Endothelial cell of umbilical vein (primary cell): ENCODE data around the gene CACNA1E. TPM values are rescaled to one million over a fixed set of nuclear protein-coding genes. Genes with fewer than 3 reads are reported as not detected.

Experiments
- BruUV-seq: library from RNA; stranded (reverse); fragments of 400-500 nt; replicated peaks from 2 replicates; lab custom pipeline; 2021; lab: Mats Ljungman, UMichigan
- CTCF ChIA-PET: fragments of 300-600, 350-600 bp; sonication (Branson Sonifier 250); formaldehyde crosslinking; loops from one replicate; lab custom pipeline; 2021; ENCODE audit warnings: antibody characterized with exemption, inconsistent platforms; lab: Charles Lee
- POLR2A ChIA-PET: fragments of 300-600, 350-600 bp; sonication (Branson Sonifier 250); formaldehyde crosslinking; loops from one replicate; lab custom pipeline; 2021; ENCODE audit warnings: antibody characterized with exemption, inconsistent platforms; lab: Charles Lee
- DNase-seq: peaks from one replicate; pipeline ENCODE4 v3.0.0-alpha.2; 2011; ENCODE audit warnings: low read depth, low spot score
- FAIRE-seq: peaks from 2 replicates; lab custom pipeline; 2011; peaks lifted over from hg19 to GRCh38; lab: Jason Lieb, UNC
- H2AFZ ChIP-seq: 2 replicates; pipeline ENCODE4 v1.6.0; 2012; ENCODE audit warnings: low read depth, low read length, control low read depth, inconsistent platforms
- H3K27ac ChIP-seq: 2 replicates; pipeline ENCODE4 v1.5.1; 2011; ENCODE audit warnings: low read depth, mild to moderate bottlenecking, control low read depth, low read length, moderate library complexity; ENCODE audit not compliant: insufficient read depth
- H3K27me3 ChIP-seq, 2 experiments: 2 replicates each; pipeline versions ENCODE4 v1.6.0 to v1.6.1; 2011; ENCODE audit warnings: low read length in 2 of 2, mixed read lengths in 1 of 2; ENCODE audit not compliant: control insufficient read depth in 2 of 2, insufficient read depth in 2 of 2
- H3K36me3 ChIP-seq, 2 experiments: 2 replicates in 1 of 2; 3 replicates in 1 of 2; pipeline ENCODE4 v1.5.1; 2011; ENCODE audit warnings: low read length in 2 of 2, mild to moderate bottlenecking in 1 of 2, moderate library complexity in 1 of 2; ENCODE audit not compliant: control insufficient read depth in 2 of 2, insufficient read depth in 2 of 2; ENCODE audit errors: extremely low read depth in 1 of 2
- H3K4me1 ChIP-seq: 3 replicates; pipeline ENCODE4 v1.5.1; 2011; ENCODE audit warnings: mild to moderate bottlenecking, low read length; ENCODE audit not compliant: control insufficient read depth, insufficient read depth; ENCODE audit errors: extremely low read depth
- H3K4me2 ChIP-seq: 2 replicates; pipeline ENCODE4 v1.6.1; 2011; ENCODE audit warnings: low read length, control low read depth, mixed read lengths; ENCODE audit not compliant: insufficient read depth
- H3K4me3 ChIP-seq, 3 experiments: fragments of 200-600 bp in 1 of 3; sonication (generic), shearing (Covaris generic) in 1 of 3; replicated peaks in 1 of 3; 2 replicates each; pipeline ENCODE4 v1.5.1; 2011 to 2016; ENCODE audit warnings: control low read depth in 3 of 3, low read length in 3 of 3, mild to moderate bottlenecking in 2 of 3, inconsistent platforms in 1 of 3, low read depth in 1 of 3, moderate library complexity in 1 of 3; ENCODE audit not compliant: insufficient read depth in 1 of 3
- H3K79me2 ChIP-seq: 2 replicates; pipeline ENCODE4 v1.6.0; 2012; ENCODE audit warnings: low read length, inconsistent platforms; ENCODE audit not compliant: control insufficient read depth, insufficient read depth
- H3K9ac ChIP-seq: replicated peaks from 2 replicates; pipeline ENCODE3; 2011; ENCODE audit warnings: low read length, control low read depth; ENCODE audit not compliant: insufficient read depth; ENCODE audit errors: extremely low read depth
- H3K9me1 ChIP-seq: replicated peaks from 3 replicates; pipeline ENCODE4 v1.6.0; 2011; ENCODE audit warnings: mild to moderate bottlenecking, low read length; ENCODE audit not compliant: control insufficient read depth, insufficient read depth; ENCODE audit errors: extremely low read depth
- H3K9me3 ChIP-seq: replicated peaks from 2 replicates; pipeline ENCODE4 v1.5.1; 2012; ENCODE audit warnings: low read length, inconsistent platforms; ENCODE audit not compliant: control insufficient read depth, insufficient read depth
- H4K20me1 ChIP-seq: replicated peaks from 2 replicates; pipeline ENCODE3; 2011; ENCODE audit warnings: mild to moderate bottlenecking, low read length; ENCODE audit not compliant: control insufficient read depth, insufficient read depth; ENCODE audit errors: extremely low read depth
- CTCF ChIP-seq, 2 donors: IDR thresholded peaks; 1 replicate in 1 of 2; 2 replicates in 1 of 2; pipeline ENCODE4 v1.5.1; 2011; ENCODE audit warnings: low read length in 2 of 2, mild to moderate bottlenecking in 2 of 2, moderate library complexity in 2 of 2, control low read depth in 1 of 2, inconsistent platforms in 1 of 2, low read depth in 1 of 2; ENCODE audit not compliant: insufficient read depth in 1 of 2; ENCODE audit errors: extremely low read depth in 1 of 2
- EZH2 ChIP-seq: IDR thresholded peaks from 2 replicates; pipeline ENCODE4 v1.6.1; 2012; ENCODE audit warnings: borderline replicate concordance, low read depth, mild to moderate bottlenecking, moderate library complexity, low read length, inconsistent platforms; ENCODE audit not compliant: severe bottlenecking
- FOS ChIP-seq: IDR thresholded peaks from 2 replicates; pipeline ENCODE4 v1.6.1; 2011; ENCODE audit warnings: mild to moderate bottlenecking, low read length, moderate library complexity, borderline replicate concordance; ENCODE audit not compliant: insufficient read depth
- GATA2 ChIP-seq: IDR thresholded peaks from 2 replicates; pipeline ENCODE4 v1.7.0; 2011; ENCODE audit warnings: low read depth, mild to moderate bottlenecking, moderate library complexity, mixed read lengths, low read length; ENCODE audit not compliant: insufficient read length, insufficient read depth
- JUN ChIP-seq: IDR thresholded peaks from 2 replicates; pipeline ENCODE4 v1.6.1; 2011; ENCODE audit warnings: borderline replicate concordance, low read depth; ENCODE audit not compliant: insufficient read length, insufficient read depth
- MYC ChIP-seq: IDR thresholded peaks from one replicate; pipeline ENCODE4 v1.6.1; 2011; ENCODE audit warnings: mild to moderate bottlenecking, low read depth, low read length
- POLR2A ChIP-seq: IDR thresholded peaks from 2 replicates; pipeline ENCODE4 v1.6.1; 2012; ENCODE audit warnings: low read depth, mild to moderate bottlenecking, control low read depth, low read length
- POLR2AphosphoS5 ChIP-seq: IDR thresholded peaks from 2 replicates; pipeline ENCODE4 v1.6.1; 2012; ENCODE audit warnings: low read depth, mild to moderate bottlenecking, control low read depth, low read length, moderate library complexity; ENCODE audit not compliant: insufficient read depth
- dilution Hi-C: fragments of 300-500 bp; cut with MboI; formaldehyde crosslinking; loops from one replicate; pipeline ENCODE4 v1.15.0; 2019; ENCODE audit warnings: low sequenced_read_pairs; ENCODE audit not compliant: extremely low pct_ligation_motif_present
- intact Hi-C: fragments of 100-400 bp; cut with micrococcal nuclease; formaldehyde crosslinking; loops from one replicate; pipeline ENCODE4 v1.10.0; 2022
- polyA plus RNA-seq, 4 experiments: library from polyadenylated mRNA; depleted of rRNA in 3 of 4; stranded (reverse) in 3 of 4; unstranded in 1 of 4; fragments of >200 nt; gene quantifications; 2 replicates each; pipeline versions ENCODE4 v1.2.1 to v1.2.3, GENCODE V29; 2011 to 2012; ENCODE audit warnings: missing spikeins in 1 of 4
- total RNA-seq: library from RNA; stranded (reverse); gene quantifications from 2 replicates; pipeline ENCODE4 v1.2.3, GENCODE V29; 2021
- TF ChIP-seq, protein P1 (sequence below): IDR thresholded peaks from 2 replicates; pipeline ENCODE4 v1.6.1; 2011; ENCODE audit not compliant: insufficient read depth, insufficient read length

CACNA1E gene
- total and polyA plus RNA-seq, 2 donors (not counting 3 experiments of a cell fraction or from before 2014, with no cell fraction given) = not detected

- POLR2A ChIA-PET = no interaction called here
- no peaks in the 10 kb centered on the region for H3K79me2 ChIP-seq
- H3K36me3 ChIP-seq = no peaks in the 10 kb centered on the region
- no peaks in the 10 kb centered on the region for H3K4me1 ChIP-seq
- H3K9me1 ChIP-seq = no peaks in the 10 kb centered on the region
- H3K27me3 ChIP-seq = no peaks in the 10 kb centered on the region
- no peak overlapping the region for H3K9ac ChIP-seq
- no peaks in the 10 kb centered on the region for H3K9me3 ChIP-seq
- no peak overlapping the region for H3K27ac ChIP-seq
- intact Hi-C loops = no loop called here
- TF ChIP-seq FOS (no peak), CTCF (IDR thresholded peaks at IDR 0.05; ENCODE audit: extremely low read depth in 1 of 2, insufficient read depth in 1 of 2, low read depth in 1 of 2, low read length in 2 of 2) (no peak), JUN (no peak), POLR2A (no peak), EZH2 (no peak), POLR2AphosphoS5 (no peak), GATA2 (no peak), MYC (no peak)
- TF ChIP-seq, protein P1, sequence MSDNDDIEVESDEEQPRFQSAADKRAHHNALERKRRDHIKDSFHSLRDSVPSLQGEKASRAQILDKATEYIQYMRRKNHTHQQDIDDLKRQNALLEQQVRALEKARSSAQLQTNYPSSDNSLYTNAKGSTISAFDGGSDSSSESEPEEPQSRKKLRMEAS = no peak
- H4K20me1 ChIP-seq = no peaks in the 10 kb centered on the region
- no peak overlapping the region for H2AFZ ChIP-seq
- no peak for FAIRE-seq
- DNase-seq = no peak
- no TSS peak for BruUV-seq
- no peak overlapping the region for H3K4me2 ChIP-seq
- dilution Hi-C loops = no loop called here
- CTCF ChIA-PET = no interaction called here
- no peak overlapping the region for H3K4me3 ChIP-seq
Measured at GRCh38 chr1:181577475-181577874, 94.2 kb downstream of the CACNA1E start.
